NCI-H1417 treated with DMSO at 0.1 percent for 48 hours (cell line): ENCODE measurements around the gene SELENON.

Experiments used
- DNase-seq: peaks from one replicate; lab custom pipeline; 2025; lab: John Stamatoyannopoulos, UW

SELENON gene

DNA sequence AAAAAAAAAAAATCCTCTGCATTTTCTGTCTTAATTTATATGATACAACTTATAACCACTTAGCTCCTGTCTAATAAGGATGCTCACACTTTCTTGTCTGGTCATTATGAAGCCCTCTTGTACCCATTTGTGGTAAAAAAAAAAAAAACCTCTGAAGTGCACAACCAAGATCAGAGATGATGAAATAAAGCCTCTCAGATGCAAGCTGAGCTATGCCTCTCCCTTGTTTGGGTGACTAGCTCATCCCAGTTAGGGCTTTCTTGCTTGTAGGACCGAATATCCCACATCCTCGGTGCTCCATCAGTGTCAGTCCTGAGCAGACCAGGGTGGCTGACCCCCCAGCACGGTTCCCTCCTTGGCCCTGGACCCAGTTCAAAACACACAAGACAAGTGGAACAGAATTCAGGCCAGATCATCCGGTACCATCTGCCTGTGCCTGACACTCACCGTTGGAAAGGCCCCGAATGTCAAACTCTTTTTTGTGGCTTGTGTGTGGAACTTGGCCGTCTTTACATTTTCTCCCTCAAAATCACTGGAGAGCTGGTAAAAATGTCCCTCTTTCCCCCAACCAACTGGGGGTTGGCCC is 6.3 kb upstream of the SELENON start:
- DNase-seq, result no peak

DNA sequence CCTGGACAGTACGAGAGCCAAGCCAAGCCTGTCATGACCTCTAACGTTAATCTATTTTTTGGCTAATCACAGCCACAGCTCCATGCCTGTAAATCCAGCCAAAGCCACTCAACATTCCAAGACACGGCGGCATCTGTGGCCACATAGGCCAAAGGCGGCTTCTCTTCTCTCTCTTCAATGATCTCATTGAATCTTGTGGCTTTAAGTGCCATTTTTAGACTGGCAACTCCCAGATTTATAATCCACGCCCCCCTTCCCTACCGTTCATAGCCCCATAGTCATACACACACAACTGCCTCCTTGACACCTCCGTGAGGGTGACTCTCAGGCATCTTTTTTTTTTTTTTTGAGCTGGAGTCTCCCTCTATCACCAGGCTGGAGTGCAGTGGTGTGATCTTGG is 5.7 kb upstream of the SELENON start:
- DNase-seq, result no peak

DNA sequence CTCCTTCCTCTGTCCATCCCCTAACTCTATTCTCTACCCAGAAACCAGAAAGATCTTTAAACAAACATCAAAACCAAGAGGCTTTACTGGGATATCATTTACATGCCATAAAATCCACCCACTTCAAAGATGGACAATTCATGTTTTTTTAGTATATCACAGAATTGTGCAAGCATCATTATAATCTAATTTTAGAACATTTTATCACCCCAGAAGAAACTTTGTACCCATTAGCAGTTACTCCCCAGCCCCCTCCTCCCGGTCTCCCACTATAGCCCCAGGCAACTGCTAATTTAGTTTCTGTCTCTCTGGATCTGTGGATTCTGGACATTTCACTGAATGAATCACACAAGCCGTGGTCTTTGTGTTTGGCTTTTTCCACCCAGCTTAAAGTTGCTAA is 4.8 kb upstream of the SELENON start:
- DNase-seq, result no peak

DNA sequence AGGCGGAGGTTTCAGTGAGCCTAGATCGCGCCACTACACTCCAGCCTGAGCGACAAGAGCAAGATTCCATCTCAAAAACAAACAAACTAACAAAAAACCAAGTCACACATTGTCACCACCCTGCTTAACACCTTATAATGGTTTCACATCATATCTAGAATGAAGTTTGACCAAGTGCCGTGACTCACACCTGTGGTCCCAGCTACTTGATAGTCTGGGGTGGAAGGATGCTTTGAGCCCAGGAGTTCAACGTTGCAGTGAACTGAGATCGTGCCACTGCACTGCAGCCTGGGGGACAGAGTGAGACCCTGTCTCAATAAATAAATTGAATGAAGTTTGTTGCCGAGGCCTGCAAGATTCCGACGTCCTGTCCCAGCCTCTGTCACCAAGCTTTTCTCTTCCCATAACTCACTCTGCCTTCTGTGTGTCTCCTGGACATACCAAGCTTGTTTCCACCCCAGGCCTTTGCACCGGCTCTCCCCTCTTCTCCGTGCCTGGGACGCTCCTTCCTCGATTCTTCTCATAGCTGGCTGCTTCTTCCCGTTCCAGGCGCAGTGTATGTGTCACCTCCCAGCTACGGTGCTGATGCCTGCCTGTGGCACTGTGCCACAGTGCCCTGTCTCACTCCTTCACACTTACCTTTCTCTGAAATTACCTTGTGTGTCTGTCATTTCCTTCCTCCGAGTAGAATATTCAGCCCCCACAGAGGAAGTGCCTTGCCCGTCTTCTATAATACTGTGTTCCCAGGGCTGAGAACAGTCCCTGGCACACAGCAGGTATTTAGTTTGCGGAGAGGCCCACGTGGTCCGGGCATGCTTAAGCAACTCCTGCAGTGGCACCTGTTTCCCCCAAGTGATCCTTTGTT is 3.8 kb upstream of the SELENON start:
- no peak for DNase-seq

DNA sequence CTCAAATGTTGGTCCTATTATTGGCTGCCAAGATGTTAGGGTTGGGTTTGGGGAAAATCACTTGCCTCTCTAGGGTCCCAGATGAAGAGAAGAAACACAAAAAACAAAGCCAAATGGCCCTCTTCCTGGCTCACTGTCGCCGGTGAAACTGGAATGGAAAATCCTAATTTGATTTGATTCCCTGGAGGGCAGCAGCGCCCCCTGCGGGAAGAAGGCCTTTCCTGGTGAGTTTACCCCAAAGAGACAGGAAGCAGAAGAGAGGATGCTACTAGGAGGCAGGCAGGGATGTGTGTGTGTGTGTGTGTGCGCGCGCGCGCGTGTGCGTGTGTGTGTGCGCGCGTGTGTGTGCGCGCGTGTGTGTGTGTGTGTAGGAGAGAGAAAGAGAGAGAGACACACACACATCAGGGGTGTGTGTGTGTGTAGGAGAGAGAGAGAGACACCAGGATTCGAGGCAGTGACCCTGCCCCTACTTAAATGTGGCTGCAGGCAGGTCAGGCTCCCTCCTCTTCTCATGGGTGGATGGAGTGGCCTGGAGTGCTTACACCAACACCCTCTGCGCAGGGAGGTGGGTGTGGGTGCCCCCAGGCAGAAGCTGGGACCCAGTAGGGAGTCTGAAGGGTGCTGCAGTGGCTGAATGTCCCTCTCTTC is 3.1 kb upstream of the SELENON start:
- DNase-seq, result peak; percentile 63

DNA sequence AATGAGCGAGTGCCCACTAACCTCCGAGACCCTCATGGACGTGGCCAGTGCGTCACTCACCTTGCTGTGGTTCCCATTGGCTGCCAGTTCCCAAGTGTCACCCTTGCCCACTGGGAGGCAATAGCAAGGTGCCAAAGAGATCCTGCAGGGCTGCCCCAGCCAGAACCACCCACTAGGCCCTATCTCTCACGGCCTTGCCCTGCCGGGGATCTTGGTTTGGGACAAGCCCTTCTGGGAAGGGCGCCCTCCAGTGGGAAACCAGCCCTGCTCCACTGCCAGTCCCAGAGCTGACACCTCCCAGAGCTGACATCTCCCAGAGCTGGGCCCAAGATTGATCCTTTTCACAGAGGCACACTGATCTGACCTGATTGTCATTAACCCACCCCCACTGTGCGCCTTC is 2.1 kb upstream of the SELENON start:
- DNase-seq, result no peak

DNA sequence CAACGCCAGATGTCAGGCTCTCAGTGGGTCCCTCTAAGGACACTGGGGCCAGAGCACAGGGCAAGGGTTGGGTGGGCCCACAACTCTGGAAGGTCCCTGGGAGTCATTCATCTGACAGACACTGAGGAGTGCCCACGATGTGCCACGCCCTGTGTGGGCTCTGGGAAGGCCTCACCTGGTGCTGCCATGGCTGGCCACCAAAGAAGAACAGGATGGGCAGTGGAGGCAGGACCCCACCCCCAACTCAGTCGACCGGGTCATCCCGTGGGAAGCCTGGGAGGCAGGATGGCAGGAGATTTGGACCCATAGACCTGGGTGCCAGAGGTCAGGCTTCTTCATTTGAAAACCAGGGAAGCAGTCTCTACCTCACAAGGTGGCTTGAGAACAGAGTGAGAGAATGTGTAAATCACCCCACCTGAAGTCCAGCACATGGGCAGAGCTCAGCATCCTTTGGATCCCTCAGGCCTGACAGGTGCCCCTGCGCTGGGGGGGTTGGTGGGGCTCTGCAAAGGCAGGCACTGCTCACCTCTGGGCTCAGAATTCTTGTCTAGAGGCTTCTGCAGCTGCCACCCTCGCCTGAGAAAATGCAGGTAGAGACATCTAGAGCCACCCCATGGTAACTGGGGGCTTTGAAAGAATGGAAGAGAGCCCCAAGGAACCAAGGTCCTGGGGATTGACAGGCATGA is 1.2 kb upstream of the SELENON start:
- no peak for DNase-seq

DNA sequence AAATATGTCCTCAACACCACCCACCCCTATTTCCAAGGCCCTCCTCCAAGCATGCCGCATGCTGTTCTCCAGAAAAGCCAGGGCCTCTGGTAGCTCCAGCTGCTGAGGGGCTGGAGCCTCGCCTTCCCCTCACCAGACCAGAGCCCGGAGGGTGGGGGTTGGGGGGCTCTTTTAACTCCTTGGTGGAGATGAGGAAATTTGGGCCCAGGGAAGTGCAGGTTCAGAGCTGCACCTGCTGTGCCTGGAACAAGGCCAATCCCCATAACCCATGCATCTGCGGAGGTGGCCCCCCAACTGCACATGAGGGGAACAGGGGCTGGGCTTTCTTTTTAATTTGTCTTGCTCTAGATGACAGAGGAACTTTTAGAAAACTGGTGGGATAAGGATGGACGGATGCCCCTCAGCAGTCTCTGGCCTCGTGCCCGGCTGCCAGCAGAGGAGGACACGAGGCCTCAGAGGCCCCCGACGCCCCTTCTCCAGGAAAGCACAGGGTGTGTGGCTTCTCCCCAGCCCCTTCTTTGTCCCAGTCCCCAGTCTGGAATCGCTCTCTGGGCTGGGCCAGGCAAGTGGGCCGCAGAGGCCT is 550 bp upstream of the SELENON start:
- no peak for DNase-seq

DNA sequence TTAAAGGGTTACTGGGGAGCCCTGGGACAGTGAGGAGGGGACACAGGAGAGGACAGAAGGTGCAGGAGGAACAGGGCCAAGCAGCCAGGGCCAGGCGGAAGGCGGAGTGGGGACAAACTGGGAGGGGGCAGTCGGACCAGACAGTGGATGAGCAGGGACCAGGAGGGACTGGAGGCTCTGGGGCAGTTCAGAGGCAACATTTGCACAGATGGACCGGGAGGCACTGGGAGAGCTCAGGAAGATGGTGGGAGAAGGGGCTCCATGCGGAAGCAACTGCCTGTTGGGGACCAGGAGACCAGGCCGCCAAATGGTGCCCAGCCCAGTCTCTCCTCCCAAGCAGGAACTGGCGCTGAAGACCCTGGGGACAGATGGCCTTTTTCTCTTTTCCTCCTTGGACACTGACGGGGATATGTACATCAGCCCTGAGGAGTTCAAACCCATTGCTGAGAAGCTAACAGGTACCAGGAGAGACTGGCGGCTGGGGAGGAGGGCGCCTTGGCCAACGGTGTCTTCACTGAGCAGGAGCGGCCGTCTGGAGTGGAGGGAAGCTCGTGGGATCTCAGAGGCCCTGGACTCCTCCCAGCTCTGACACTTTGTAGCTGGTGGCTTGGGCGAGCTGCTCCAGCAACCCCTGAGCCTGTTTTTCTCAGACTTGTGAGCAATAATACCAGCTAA is 847 bp downstream of the SELENON start:
- DNase-seq, result no peak

DNA sequence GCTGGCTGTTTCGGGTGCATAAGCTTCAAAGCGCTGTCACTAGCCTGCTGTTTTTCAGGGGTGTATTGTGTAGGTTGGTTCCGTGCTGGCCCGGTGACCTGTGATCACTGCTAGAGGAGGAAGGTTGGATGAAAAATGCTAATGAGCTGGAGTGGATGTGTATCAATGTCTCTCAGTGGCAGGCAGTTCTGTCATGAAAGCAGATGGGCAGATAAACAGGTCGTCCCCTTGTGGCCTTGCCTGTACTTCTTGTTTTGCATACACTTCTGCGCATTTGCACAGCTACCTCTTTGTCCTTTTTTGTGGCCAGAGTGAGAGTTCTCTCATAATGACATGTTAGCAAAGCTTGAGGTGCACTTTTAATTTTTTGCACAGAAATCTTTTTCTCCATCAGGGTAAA is 2.9 kb downstream of the SELENON start:
- DNase-seq, result no peak

DNA sequence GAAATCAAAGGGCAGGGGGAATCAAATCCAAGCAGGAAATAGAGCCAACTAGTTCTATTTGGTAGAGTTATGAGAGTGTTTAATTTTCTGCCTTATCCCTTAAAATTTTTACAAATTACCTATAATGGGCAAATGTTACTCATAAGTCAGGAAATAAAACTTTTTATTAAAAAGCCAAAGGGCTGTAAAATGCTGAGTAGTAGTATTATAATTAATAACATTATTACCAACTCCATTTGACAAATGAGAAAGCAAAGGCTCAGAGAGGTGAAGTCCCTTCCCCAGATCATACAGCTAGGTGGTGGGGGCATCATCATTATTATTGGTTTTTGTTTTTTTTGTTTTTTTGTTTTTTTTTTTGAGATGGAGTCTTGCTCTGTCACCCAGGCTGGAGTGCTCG is 3.4 kb downstream of the SELENON start:
- no peak for DNase-seq

DNA sequence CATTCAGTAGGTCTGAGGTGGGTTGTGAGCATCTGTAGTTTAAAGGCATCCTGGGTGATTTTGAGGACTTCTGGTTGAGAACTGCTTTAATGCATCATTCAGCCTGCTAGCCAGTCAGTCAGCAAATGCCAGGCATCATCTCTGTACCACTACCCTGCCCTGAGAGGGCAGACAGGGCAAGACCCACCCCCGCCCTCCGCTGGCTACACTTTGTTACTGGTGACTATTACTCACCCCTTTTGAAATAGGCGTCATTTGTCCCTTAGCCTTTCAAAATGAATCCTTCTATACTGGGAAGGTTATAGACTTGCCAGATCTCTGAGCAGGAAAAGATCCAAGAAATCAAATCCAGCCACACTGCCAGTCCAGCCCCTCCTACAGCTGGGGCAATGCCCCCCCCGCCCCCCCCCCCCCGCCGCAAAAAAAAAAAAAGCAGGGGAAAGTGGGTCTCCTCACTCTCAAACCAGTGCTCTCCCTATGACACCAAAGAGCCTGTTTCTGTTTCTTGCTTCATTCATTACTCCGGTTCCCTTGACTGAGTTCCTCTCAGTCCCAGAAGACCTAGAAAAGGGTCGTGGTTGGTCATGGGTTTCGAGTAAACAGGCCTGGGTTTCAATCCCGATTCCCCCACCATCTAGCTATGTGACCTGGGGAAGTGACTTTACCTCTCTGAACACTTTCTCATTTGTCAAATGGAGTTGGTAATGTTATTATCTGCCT is 4.4 kb downstream of the SELENON start:
- no peak for DNase-seq

DNA sequence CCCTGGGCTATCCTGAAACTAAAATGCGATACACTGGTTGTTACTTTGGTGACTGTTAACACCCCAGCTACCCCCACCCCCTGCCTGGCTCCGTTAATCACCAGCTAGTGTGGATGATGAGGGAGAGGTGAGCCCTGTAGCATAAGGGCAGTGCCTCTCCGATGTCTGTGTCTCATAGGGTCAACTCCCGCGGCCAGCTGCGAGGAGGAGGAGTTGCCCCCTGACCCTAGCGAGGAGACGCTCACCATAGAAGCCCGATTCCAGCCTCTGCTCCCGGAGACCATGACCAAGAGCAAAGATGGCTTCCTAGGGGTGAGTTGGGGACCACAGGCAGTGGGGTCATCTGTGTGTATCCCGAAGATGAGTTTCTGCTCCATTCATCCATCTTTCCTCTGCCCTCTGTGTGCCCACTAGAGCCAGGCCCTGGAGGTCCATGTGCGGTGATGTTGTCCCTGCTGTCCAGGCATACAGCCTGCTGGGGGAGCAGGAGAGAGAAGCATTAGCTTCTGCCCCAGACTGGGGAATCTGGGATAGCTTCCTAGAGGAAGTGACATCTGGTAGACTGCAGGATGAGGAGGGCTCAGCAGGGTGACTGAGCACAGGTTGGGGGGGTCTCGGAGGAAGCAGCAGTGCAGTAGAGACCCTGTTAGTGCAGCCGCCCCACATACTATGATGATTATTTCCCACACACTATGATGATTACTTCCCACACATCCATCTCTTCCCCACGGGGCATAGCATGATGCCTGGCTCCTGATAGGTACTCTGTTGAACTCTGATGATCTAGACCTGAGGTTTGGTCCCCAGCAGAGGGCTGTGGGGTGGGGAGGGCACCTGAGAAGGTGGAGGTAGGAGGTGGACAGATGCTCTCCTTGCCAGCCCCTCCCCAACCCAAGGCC is 5.2 kb downstream of the SELENON start:
- no peak for DNase-seq

DNA sequence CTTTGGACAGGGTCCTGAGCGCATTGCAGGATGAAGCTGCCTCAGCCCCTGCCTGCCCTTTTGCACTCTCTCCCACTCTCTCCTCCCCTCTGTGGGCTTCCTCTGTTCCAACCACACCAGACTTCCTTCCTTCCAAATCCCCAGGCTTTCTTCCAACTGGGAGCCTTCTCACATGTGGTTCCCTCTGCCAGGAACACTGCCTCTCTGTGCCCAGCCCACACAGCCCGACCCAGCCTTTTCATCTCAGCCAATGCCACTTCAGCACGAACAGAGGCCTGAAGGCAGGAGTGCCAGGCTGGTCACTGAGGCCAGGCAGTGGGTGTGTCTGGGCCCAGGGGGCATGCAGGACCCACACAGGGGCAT is 5.9 kb downstream of the SELENON start:
- no peak for DNase-seq

DNA sequence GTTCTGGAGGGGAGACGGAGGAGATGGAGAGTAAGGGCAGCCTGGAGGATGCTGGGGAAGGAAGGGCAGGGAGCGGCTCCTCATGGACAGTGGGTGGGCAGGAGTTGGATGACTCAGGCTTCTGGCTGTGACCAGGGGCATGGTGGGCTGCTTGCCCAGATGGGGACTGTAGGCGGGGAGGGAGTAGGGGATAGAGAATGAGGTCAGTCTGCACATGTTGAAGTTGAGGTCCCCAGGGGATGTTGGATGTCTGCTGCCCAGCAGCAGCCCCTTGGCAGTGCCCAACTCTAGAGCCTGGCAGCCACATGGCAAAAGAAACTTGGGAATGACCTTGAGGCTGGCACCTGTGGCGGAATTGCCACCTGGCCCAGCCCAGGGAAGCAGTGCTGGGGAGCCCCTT is 6.4 kb downstream of the SELENON start:
- no peak for DNase-seq

DNA sequence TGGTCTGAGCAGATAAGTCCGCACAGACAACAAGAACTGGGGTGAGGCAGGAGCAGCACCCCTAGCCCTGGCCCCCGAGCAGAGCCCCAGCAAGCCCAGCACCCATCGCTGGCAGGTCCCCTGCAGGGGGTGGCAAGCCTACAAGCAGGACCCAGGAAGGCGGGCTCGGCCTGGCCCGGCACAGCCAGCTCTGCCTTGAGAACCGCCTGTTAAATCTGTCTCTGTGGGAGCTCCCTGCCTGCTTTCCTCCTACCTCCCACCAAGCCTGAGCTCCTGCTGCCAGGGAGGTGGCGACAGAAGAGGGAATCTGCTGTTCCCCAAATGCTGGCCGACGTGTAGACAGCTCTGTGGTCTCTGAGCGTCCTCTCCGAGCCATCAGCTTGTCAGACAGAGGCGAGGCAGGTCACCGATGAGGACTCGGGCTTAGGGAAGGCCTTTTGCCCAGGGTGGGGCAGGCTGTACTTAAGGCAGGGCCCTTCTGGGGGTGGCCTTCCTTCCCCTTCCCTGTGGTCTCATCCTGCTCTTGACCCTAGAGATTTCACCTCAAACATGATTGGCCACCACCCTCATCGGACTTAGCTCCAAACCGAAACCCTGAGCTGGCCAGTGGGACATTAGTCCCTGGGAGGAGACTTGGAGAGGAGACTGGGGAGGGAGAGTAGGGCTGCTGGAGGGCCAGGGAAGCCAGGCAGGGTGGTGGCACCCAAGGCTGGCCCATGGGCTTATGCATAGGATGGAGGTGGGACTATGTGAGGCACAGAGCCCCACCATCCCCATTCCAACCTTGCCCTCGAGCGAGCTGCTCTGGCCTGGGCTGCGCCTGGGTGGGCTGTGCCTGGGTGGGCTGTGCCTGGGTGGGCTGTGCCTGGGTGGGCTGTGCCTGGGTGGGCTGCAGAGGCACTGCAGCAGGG is 7.7 kb downstream of the SELENON start:
- no peak for DNase-seq

DNA sequence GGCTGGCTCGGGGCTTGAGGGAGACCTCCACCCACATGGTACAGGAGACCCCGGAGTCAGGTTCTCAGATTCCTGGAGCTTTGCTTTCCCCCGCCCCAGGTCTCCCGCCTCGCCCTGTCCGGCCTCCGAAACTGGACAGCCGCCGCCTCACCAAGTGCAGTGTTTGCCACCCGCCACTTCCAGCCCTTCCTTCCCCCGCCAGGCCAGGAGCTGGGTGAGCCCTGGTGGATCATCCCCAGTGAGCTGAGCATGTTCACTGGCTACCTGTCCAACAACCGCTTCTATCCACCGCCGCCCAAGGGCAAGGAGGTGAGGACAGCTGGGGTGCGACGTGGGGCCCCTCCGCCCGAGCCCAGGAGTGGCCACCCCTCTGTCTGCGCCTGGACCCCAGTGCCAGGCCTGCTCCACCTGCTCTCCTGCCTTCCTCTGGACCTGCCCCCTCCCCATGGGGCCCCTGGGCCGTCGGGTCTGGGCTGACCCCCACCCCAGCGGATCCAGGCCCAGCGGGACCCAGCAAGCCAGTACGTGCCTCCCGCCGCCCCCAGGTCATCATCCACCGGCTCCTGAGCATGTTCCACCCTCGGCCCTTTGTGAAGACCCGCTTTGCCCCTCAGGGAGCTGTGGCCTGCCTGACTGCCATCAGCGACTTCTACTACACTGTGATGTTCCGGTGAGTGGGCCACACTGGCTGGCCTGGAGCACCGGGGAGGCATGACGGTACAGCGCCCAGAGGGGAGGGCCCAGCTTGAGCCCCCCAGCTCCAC is 8.7 kb downstream of the SELENON start:
- no peak for DNase-seq

DNA sequence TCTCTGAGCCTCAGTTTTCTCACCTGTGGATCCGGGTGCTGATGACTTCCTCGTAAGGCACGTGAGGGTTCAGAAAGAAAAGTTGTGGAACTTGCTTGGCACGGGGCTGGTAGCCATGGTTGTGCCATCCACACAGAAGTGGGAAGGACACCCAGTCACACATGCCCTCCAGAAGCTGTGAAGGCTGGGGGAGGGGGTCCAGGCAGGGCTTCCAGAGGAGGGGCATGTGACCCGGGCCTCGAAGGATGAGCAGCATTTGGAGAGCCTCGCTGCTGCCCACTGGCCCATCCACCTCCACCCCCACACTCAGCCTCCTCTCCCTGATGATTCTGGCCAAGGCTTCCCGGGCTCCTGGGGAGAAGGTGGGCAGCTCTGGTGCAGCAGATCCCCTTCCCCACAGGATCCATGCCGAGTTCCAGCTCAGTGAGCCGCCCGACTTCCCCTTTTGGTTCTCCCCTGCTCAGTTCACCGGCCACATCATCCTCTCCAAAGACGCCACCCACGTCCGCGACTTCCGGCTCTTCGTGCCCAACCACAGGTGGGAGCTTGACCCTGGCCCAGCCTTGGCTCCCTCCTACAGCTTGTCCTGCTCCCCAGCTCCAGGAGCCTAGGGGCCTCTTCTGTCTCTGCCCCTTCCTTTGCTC is 9.4 kb downstream of the SELENON start:
- DNase-seq, result no peak
